ENCODE data around the gene PYGM.

Gene PYGM

GRCh38 chr11:64767344-64768299 lies 7.8 kb upstream of the PYGM start:
- peak; percentile 84 for DNase-seq (ENCODE audit: low spot score)

GRCh38 chr11:64766881-64767280 lies 7.1 kb upstream of the PYGM start:
- DNase-seq (ENCODE audit: low spot score): no peak

- DNase-seq (ENCODE audit: low spot score): no peak
Measured at GRCh38 chr11:64765851-64766665, 6.3 kb upstream of the PYGM start.

- DNase-seq (ENCODE audit: low spot score): no peak
Measured at GRCh38 chr11:64765291-64765850, 5.6 kb upstream of the PYGM start.

- no peak for DNase-seq (ENCODE audit: low spot score)
Measured at GRCh38 chr11:64764753-64765152, 5.0 kb upstream of the PYGM start.

GRCh38 chr11:64764040-64764611 lies 4.4 kb upstream of the PYGM start:
- peak; percentile 76 for DNase-seq (ENCODE audit: low spot score)

GRCh38 chr11:64763526-64764039 lies 3.8 kb upstream of the PYGM start:
- no peak for DNase-seq (ENCODE audit: low spot score)

GRCh38 chr11:64762674-64763525 lies 3.1 kb upstream of the PYGM start:
- DNase-seq (ENCODE audit: low spot score): peak; percentile 31

GRCh38 chr11:64762277-64762673 lies 2.5 kb upstream of the PYGM start:
- DNase-seq (ENCODE audit: low spot score): no peak

- no peak for DNase-seq (ENCODE audit: low spot score)
Measured at GRCh38 chr11:64760759-64761420, 1.1 kb upstream of the PYGM start.

- no peak for DNase-seq (ENCODE audit: low spot score)
Measured at GRCh38 chr11:64759131-64759721, 548 bp downstream of the PYGM start.

- no peak for DNase-seq (ENCODE audit: low spot score)
Measured at GRCh38 chr11:64758330-64759079, 1.3 kb downstream of the PYGM start.

GRCh38 chr11:64757549-64758329 lies 2.0 kb downstream of the PYGM start:
- DNase-seq (ENCODE audit: low spot score): no peak

GRCh38 chr11:64755681-64756361 lies 4.0 kb downstream of the PYGM start:
- DNase-seq (ENCODE audit: low spot score): no peak

- no peak for DNase-seq (ENCODE audit: low spot score)
Measured at GRCh38 chr11:64754919-64755662, 4.7 kb downstream of the PYGM start.

GRCh38 chr11:64754124-64754918 lies 5.5 kb downstream of the PYGM start:
- no peak for DNase-seq (ENCODE audit: low spot score)
